Measurements from ENCODE around the gene MMEL1. TPM values are rescaled to one million over a fixed set of nuclear protein-coding genes. Genes with fewer than 3 reads are reported as not detected.
A peak's percentile ranks its signal among the peaks of the same experiment; 100 is the strongest.
"Not testable (repeated sequence)": the region's sequence is repeated elsewhere in the genome, so short reads cannot be mapped to it uniquely, and the experiment has no call there.

MMEL1 gene
- total RNA-seq: 1.0 TPM

DNA sequence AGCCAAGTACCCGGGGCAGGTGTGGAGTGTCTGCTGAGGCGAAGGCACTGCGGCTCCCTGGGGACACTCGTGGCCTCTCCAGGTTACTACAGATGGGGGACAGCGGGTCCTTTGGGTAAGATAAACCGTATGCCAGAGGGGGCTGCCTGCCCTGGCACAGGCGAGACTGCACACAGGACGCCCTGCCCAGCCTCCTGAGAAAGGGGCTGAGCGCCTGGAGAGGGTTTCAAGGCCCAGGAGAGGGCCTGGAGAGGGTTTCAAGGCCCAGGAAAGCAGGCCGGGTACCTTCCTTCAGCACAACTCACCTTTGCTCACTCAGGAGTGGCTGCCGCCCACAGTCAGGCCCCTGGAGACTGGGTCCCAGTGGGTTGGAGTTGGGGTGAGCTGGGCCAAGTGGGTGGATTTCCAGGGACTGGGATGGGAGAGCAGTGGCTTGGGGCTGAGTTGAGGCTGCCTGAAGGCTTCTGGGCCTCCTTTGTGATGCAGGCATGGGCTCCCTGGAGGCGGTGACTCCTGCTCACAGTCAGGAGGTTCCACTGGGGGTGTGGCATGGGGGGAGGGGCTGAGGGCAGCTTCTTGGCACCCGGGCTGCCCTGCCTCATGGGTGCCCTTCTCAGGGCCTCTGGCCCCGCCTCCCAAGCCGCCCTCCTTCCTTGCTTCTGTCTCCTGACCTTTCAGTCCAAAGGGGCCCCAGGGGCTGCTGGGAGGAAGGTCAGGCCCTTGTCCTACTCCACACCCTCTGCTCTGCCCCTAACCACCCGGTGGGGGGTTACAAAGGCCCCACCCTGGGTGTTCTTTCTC, at the start of gene MMEL1:
MMEL1 (minus strand) TSS at position 456 of the 801 bp plus-strand sequence. CDS start 3,532 bp downstream, outside the sequence.
- no peak within 1 kb of the TSS for H3K9ac ChIP-seq (ENCODE audit: low read depth in 1 of 3, low read length in 3 of 3)
- no peak within 1 kb of the TSS for H3K4me3 ChIP-seq (ENCODE audit: low read length in 3 of 3)
- no peak within 1 kb of the TSS for H3K27ac ChIP-seq (ENCODE audit: low read depth, low read length)
- H3K27me3 ChIP-seq (ENCODE audit: control insufficient read depth in 3 of 3, insufficient read depth in 3 of 3, low read length in 3 of 3): peaks cover 45 to 84% (median 52%) of the 10 kb centered on the region in 3 donors
- H3K4me1 ChIP-seq (ENCODE audit: control insufficient read depth in 3 of 3, insufficient read depth in 3 of 3, low read length in 3 of 3): no peaks in the 10 kb centered on the region
- H3K9me3 ChIP-seq (ENCODE audit: control insufficient read depth in 3 of 3, low read length in 3 of 3): peaks cover 9 to 17% (median 12%) of the 10 kb centered on the region in 3 donors
- no peaks in the 10 kb centered on the region for H3K36me3 ChIP-seq (ENCODE audit: control insufficient read depth in 3 of 3, insufficient read depth in 3 of 3, low read length in 3 of 3)

GRCh38 chr1:2676726-2677125, 43.9 kb upstream of the MMEL1 start:
- not testable (repeated sequence) for H3K36me3 ChIP-seq (ENCODE audit: control insufficient read depth in 3 of 3, insufficient read depth in 3 of 3, low read length in 3 of 3); H3K9me3 ChIP-seq (ENCODE audit: control insufficient read depth in 3 of 3, low read length in 3 of 3); H3K4me1 ChIP-seq (ENCODE audit: control insufficient read depth in 3 of 3, insufficient read depth in 3 of 3, low read length in 3 of 3); H3K9ac ChIP-seq (ENCODE audit: low read depth in 1 of 3, low read length in 3 of 3); H3K4me3 ChIP-seq (ENCODE audit: low read length in 3 of 3); H3K27me3 ChIP-seq (ENCODE audit: control insufficient read depth in 3 of 3, insufficient read depth in 3 of 3, low read length in 3 of 3); H3K27ac ChIP-seq (ENCODE audit: low read depth, low read length)

DNA sequence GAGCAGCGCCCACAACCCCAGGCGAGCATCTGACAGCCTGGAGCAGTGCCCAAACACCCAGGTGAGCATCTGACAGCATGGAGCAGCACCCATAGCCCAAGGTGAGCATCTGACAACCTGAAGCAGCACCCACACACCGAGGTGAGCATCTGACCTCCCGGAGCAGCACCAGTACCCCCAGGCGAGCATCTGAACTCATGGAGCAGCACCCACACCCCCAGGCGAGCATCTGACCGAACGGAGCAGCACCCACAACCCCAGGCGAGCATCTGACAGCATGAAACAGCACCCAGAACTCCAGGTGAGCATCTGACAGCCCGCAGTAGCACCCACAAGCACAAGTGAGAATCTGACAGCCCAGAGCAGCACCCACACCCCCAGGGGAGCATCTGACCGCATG, 38.8 kb upstream of the MMEL1 start:
- H3K9me3 ChIP-seq (ENCODE audit: control insufficient read depth in 3 of 3, low read length in 3 of 3); H3K4me1 ChIP-seq (ENCODE audit: control insufficient read depth in 3 of 3, insufficient read depth in 3 of 3, low read length in 3 of 3); H3K9ac ChIP-seq (ENCODE audit: low read depth in 1 of 3, low read length in 3 of 3); H3K4me3 ChIP-seq (ENCODE audit: low read length in 3 of 3); H3K36me3 ChIP-seq (ENCODE audit: control insufficient read depth in 3 of 3, insufficient read depth in 3 of 3, low read length in 3 of 3); H3K27me3 ChIP-seq (ENCODE audit: control insufficient read depth in 3 of 3, insufficient read depth in 3 of 3, low read length in 3 of 3); H3K27ac ChIP-seq (ENCODE audit: low read depth, low read length): not testable (repeated sequence)

DNA sequence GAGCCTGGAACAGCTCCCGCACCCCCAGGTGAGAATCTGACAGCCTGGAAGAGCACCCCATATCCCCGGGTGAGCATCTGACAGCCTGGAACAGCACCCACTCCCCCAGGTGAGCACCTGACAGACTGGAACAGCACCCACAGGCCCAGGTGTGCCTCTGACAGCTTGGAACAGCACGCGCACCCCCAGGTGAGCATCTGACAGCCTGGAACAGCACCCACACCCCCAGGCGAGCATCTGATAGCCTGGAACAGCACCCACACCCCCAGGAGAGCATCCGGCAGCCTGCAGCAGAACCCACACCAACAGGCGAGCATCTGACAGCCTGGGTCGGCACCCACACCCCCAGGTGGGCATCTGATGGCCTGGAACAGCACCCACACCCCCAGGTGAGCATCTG, 27.0 kb upstream of the MMEL1 start:
- H3K9ac ChIP-seq (ENCODE audit: low read depth in 1 of 3, low read length in 3 of 3); H3K4me3 ChIP-seq (ENCODE audit: low read length in 3 of 3); H3K4me1 ChIP-seq (ENCODE audit: control insufficient read depth in 3 of 3, insufficient read depth in 3 of 3, low read length in 3 of 3); H3K27ac ChIP-seq (ENCODE audit: low read depth, low read length); H3K9me3 ChIP-seq (ENCODE audit: control insufficient read depth in 3 of 3, low read length in 3 of 3); H3K27me3 ChIP-seq (ENCODE audit: control insufficient read depth in 3 of 3, insufficient read depth in 3 of 3, low read length in 3 of 3); H3K36me3 ChIP-seq (ENCODE audit: control insufficient read depth in 3 of 3, insufficient read depth in 3 of 3, low read length in 3 of 3): not testable (repeated sequence)

GRCh38 chr1:2657909-2658308, 25.1 kb upstream of the MMEL1 start:
- H3K9me3 ChIP-seq (ENCODE audit: control insufficient read depth in 3 of 3, low read length in 3 of 3): peaks cover 0 to 24% (median 9%) of the 10 kb centered on the region in 3 donors
- not testable (repeated sequence) for H3K27ac ChIP-seq (ENCODE audit: low read depth, low read length); H3K4me3 ChIP-seq (ENCODE audit: low read length in 3 of 3); H3K4me1 ChIP-seq (ENCODE audit: control insufficient read depth in 3 of 3, insufficient read depth in 3 of 3, low read length in 3 of 3); H3K36me3 ChIP-seq (ENCODE audit: control insufficient read depth in 3 of 3, insufficient read depth in 3 of 3, low read length in 3 of 3); H3K9ac ChIP-seq (ENCODE audit: low read depth in 1 of 3, low read length in 3 of 3)
- peaks cover 16 to 27% (median 26%) of the 10 kb centered on the region in 3 donors for H3K27me3 ChIP-seq (ENCODE audit: control insufficient read depth in 3 of 3, insufficient read depth in 3 of 3, low read length in 3 of 3)

DNA sequence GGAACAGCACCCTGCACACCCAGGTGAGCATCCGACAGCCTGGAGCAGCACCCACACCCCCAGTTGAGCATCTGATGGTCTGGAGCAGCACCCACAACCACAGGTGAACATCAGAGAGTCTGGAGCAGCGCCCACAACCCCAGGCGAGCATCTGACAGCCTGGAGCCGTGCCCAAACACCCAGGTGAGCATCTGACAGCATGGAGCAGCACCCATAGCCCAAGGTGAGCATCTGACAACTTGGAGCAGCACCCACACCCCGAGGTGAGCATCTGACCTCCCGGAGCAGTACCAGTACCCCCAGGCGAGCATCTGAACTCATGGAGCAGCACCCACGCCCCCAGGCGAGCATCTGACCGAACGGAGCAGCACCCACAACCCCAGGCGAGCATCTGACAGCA, 24.3 kb upstream of the MMEL1 start:
- Histone ChIP-seq H3K9me3 (ENCODE audit: control insufficient read depth in 3 of 3, low read length in 3 of 3) (peaks cover 0 to 24% (median 9%) of the 10 kb centered on the region in 3 donors), H3K27me3 (ENCODE audit: control insufficient read depth in 3 of 3, insufficient read depth in 3 of 3, low read length in 3 of 3) (peaks cover 20 to 34% (median 32%) of the 10 kb centered on the region in 3 donors)
- not testable (repeated sequence) for H3K27ac ChIP-seq (ENCODE audit: low read depth, low read length); H3K4me3 ChIP-seq (ENCODE audit: low read length in 3 of 3); H3K4me1 ChIP-seq (ENCODE audit: control insufficient read depth in 3 of 3, insufficient read depth in 3 of 3, low read length in 3 of 3); H3K36me3 ChIP-seq (ENCODE audit: control insufficient read depth in 3 of 3, insufficient read depth in 3 of 3, low read length in 3 of 3); H3K9ac ChIP-seq (ENCODE audit: low read depth in 1 of 3, low read length in 3 of 3)

DNA sequence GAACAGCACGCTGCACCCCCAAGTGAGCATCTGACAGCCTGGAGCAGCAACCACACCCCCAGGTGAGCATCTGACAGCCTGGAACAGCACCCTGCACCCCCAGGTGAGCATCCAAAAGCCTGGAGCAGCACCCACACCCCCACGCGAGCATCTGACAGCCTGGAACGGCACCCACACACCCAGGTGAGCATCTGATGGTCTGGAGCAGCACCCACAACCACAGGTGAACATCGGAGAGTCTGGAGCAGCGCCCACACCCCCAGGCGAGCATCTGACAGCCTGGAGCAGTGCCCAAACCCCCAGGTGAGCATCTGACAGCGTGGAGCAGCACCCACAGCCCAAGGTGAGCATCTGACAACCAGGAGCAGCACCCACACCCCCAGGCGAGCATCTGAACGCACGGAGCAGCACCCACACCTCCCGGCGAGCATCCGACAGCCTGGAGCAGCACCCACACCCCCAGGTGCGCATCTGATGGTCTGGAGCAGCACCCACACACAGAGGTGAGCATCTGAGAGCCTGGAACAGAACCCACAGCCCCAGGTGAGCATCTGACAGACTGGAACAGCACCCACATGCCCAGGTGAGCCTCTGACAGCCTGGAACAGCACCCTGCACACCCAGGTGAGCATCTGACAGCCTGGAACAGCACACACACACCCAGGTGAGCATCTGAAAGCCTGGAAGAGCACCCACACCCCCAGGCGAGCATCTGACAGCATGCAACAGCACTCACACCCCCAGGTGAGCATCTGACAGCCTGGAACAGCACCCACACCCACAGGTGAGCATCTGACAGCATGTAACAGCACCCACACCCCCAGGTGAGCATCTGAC, 23.0 kb upstream of the MMEL1 start:
- H3K9ac ChIP-seq (ENCODE audit: low read depth in 1 of 3, low read length in 3 of 3); H3K4me1 ChIP-seq (ENCODE audit: control insufficient read depth in 3 of 3, insufficient read depth in 3 of 3, low read length in 3 of 3); H3K36me3 ChIP-seq (ENCODE audit: control insufficient read depth in 3 of 3, insufficient read depth in 3 of 3, low read length in 3 of 3); H3K27ac ChIP-seq (ENCODE audit: low read depth, low read length): not testable (repeated sequence)
- peaks cover 26 to 46% (median 39%) of the 10 kb centered on the region in 3 donors for H3K27me3 ChIP-seq (ENCODE audit: control insufficient read depth in 3 of 3, insufficient read depth in 3 of 3, low read length in 3 of 3)
- peaks cover 0 to 25% (median 9%) of the 10 kb centered on the region in 3 donors for H3K9me3 ChIP-seq (ENCODE audit: control insufficient read depth in 3 of 3, low read length in 3 of 3)
- H3K4me3 ChIP-seq (ENCODE audit: low read length in 3 of 3): peak overlapping the region in 1 of 3 donors; percentile 13

GRCh38 chr1:2654443-2654948, 21.7 kb upstream of the MMEL1 start:
- H3K9me3 ChIP-seq (ENCODE audit: control insufficient read depth in 3 of 3, low read length in 3 of 3): peaks cover 0 to 25% (median 9%) of the 10 kb centered on the region in 3 donors
- peak overlapping the region in 1 of 3 donors; percentile 4 for H3K4me3 ChIP-seq (ENCODE audit: low read length in 3 of 3)
- not testable (repeated sequence) for H3K36me3 ChIP-seq (ENCODE audit: control insufficient read depth in 3 of 3, insufficient read depth in 3 of 3, low read length in 3 of 3); H3K4me1 ChIP-seq (ENCODE audit: control insufficient read depth in 3 of 3, insufficient read depth in 3 of 3, low read length in 3 of 3); H3K27ac ChIP-seq (ENCODE audit: low read depth, low read length); H3K9ac ChIP-seq (ENCODE audit: low read depth in 1 of 3, low read length in 3 of 3)
- H3K27me3 ChIP-seq (ENCODE audit: control insufficient read depth in 3 of 3, insufficient read depth in 3 of 3, low read length in 3 of 3): peaks cover 28 to 53% (median 39%) of the 10 kb centered on the region in 3 donors

DNA sequence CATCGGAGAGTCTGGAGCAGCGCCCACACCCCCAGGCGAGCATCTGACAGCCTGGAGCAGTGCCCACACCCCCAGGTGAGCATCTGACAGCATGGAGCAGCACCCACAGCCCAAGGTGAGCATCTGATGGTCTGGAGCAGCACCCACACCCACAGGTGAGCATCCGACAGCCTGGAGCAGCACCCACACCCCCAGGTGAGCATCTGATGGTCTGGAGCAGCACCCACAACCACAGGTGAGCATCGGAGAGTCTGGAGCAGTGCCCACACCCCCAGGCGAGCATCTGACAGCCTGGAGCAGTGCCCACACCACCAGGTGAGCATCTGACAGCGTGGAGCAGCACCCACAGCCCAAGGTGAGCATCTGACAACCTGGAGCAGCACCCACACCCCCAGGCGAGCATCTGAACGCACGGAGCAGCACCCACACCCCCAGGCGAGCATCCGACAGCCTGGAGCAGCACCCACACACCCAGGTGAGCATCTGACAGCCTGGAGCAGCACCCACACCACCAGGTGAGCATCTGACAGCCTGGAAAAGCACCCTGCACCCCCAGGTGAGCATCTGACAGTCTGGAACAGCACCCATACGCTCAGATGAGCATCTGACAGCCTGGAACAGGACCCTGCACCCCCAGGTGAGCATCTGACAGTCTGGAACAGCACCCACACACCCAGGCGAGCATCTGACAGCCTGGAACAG, 21.1 kb upstream of the MMEL1 start:
- not testable (repeated sequence) for H3K36me3 ChIP-seq (ENCODE audit: control insufficient read depth in 3 of 3, insufficient read depth in 3 of 3, low read length in 3 of 3); H3K9ac ChIP-seq (ENCODE audit: low read depth in 1 of 3, low read length in 3 of 3); H3K27ac ChIP-seq (ENCODE audit: low read depth, low read length); H3K4me1 ChIP-seq (ENCODE audit: control insufficient read depth in 3 of 3, insufficient read depth in 3 of 3, low read length in 3 of 3)
- Histone ChIP-seq H3K9me3 (ENCODE audit: control insufficient read depth in 3 of 3, low read length in 3 of 3) (peaks cover 0 to 25% (median 9%) of the 10 kb centered on the region in 3 donors), H3K27me3 (ENCODE audit: control insufficient read depth in 3 of 3, insufficient read depth in 3 of 3, low read length in 3 of 3) (peaks cover 28 to 53% (median 39%) of the 10 kb centered on the region in 3 donors), H3K4me3 (ENCODE audit: low read length in 3 of 3) (peak overlapping the region in 2 of 3 donors; percentile 4 to 49)

All from skeletal muscle tissue (tissue), 4 donors.